NOMO-1 (cell line): Measurements from ENCODE around the gene SMYD5.
"Not testable (repeated sequence)": the region's sequence is repeated elsewhere in the genome, so short reads cannot be mapped to it uniquely, and the experiment has no call there.

ENCODE experiments used
- DNase-seq, 2 experiments: peaks; one replicate each; lab custom pipeline; 2025; ENCODE audit not compliant: unreplicated experiment in 2 of 2; lab: John Stamatoyannopoulos, UW

SMYD5 gene

DNA sequence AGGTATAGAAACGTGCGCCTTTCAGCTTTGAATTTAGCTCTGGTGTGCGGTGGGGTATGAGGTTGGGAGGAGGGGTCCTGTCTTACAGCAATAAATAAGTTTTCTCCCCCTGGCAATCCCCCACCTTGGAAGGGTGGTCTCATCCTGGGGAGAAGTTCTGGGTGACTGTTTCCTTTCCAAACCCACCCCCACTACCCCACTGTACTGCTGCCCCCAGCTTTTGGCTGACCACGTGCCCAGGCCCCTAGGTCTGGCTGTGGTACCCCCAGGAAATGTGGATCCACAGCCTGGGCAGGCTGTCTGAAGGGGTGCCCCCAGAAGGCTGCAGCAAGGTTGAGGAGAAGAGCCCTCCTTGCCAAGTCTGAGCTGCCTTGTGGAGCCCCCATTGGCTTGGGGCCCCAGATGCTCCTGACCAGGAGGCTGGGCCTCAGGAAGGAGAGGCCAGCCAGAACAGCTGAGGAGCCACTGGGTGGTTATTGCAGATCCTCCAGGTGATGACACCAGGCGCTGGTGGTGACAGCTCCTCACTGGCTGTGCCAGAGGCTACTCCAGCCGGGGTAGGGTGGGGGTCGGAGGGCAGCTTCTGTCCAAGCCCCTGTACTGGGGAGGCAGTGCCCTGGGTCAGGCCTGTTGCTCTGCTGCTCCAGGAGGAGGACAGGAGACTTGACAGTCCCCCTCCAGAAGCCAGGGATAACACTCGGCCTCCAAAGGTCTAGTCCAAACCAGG is 44.3 kb downstream of the SMYD5 start:
- no peak for DNase-seq

DNA sequence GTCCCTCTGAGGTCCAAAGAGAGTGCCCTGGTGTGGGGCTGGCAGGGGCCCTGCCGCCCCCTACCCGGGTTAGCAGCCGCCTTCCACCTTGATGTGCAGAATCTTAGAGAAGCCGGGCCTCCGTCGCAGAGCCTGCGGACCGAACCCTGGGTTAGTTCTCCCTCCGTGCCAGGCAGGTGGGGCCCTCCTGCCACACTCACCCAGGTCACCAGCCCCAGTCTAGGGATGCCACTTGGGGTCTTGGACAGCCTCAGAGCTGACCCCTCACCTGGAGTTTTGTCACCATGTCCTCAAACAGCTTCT is 44.8 kb downstream of the SMYD5 start:
- DNase-seq, result no peak

DNA sequence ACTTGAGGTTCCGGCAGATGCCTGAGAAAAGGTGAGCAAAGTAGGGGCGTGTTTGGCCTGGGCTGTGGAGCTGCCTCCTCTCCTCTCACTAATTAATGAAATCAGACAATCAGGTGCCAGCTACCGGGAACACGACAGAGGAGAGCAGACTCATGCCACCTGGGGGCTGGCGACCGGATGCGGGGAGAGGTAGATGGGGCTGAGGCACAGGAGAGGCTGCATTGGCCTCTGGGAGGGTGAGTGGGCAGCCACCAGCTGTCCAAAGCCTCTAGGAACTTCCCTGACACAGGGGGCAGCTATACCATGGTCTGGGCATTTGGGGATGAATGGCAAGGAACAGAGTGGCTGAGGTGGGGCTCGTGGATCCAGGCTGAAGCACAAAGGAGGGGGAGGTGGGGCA is 45.2 kb downstream of the SMYD5 start:
- DNase-seq, result no peak

DNA sequence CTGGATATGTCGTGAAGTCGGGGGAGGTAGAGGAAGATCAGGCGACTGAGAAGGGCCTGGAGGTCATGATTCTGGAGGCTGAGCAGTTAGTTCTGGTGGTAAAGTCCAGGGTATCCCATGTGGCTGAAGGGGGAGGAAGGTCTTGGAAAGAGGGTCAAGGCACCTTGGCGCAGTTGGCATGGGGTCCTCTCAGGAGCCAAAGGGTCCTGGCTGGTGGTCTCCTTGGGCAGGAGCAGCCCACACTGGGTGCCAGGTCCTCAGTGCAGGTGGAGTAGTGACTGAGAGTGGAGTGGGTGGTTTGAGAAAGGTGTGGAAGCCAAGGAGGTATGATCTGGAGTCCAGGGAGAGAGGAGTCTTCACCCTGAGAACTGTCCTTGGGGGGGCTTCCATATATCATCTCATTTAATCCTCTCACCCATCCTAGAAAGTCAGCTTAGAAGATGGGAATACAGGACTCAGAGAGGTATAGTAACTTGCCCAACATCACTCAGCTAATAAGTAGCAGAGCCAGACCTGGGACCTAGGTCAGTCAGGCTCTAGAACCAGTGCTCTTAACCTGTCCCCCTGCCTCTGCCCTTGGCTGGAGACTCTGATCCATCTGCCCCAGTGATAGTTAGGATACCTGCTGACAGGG is 45.8 kb downstream of the SMYD5 start:
- DNase-seq, result no peak

DNA sequence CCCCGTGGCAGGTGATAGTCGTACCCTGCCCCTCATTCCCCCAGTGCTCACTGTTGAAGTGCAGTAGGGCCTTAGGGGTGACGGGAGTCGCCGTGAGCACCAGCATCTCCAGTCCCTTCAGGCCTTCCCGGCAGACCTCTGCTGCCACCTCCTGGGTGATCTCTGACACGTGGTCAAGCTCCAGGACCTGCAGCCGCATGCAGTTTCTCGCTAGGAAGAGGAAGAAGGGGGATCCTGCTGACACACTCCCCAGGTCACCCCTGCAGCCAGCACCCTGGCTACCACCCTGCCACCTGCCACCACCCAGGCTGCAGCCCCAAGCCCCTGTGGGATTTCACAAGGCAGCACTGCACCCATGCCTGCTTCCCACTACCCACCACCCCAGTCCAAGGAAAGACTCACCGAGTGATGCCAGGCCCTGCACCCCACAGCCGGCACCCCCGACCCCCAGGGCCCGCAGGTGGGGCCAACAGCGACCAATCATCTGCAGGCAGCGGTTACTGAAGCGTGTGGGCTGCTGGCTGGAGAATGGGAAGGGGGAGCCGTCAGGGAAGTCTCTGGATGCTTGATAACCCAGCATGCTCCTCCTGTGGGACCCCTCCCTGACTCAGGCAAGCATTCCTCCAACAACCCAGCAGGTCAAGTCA is 46.4 kb downstream of the SMYD5 start:
- peak in 1 of 2 experiments; percentile 1 for DNase-seq

DNA sequence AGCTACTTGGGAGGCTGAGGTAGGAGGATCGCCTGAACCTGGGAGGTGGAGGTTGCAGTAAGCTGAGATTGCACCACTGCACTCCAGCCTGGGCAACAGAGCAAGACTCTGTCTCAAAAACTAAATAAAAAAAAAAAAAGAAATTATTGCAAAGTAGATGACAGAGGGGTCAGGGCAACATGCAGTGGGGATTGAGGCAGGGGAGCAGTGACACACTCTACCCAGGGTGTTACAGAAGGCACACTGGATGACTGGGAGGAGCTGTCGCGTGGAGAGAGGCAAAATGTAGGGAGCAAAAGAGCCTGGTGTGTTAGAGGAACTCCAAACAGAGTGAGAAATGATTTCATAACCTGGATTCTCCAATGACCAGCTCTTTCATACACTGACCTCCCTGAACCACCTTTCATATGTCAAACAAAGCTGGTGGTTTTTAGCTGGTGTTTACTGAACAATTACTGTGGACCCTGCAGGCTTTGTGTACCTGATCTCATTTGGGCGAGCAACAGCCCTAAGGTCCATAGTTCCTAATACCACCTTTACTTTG is 48.1 kb downstream of the SMYD5 start:
- no peak for DNase-seq

DNA sequence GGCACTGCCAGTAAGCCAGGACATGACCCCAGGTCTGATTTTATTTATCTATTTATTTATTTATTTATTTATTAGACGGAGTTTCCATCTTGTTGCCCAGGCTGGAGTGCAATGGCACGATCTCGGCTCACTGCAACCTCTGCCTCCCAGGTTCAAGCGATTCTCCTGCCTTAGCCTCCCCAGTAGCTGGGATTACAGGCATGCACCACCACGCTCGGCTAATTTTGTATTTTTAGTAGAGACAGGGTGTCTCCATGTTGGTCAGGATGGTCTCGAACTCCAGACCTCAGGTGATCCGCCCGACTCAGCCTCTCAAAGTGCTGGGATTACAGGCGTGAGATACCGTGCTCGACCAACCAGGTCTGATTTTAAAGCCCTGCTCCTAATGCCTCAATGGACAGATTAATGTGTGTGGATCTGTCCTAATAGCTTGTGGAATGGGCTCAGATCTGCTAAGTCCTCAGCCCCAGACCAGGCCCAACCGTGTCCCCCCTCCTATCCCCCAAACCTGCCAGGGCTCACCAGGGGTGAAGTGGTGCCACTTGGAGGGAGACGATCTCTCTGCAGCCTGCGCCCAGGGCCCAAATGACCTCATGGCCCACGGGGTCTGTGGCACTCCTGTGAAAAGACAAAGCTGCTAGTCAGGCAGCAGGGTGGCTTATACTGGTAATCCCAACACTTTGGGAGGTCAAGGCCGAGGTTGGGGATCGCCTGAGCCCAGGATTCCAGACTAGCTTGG is 48.8 kb downstream of the SMYD5 start:
- not testable (repeated sequence) for DNase-seq

DNA sequence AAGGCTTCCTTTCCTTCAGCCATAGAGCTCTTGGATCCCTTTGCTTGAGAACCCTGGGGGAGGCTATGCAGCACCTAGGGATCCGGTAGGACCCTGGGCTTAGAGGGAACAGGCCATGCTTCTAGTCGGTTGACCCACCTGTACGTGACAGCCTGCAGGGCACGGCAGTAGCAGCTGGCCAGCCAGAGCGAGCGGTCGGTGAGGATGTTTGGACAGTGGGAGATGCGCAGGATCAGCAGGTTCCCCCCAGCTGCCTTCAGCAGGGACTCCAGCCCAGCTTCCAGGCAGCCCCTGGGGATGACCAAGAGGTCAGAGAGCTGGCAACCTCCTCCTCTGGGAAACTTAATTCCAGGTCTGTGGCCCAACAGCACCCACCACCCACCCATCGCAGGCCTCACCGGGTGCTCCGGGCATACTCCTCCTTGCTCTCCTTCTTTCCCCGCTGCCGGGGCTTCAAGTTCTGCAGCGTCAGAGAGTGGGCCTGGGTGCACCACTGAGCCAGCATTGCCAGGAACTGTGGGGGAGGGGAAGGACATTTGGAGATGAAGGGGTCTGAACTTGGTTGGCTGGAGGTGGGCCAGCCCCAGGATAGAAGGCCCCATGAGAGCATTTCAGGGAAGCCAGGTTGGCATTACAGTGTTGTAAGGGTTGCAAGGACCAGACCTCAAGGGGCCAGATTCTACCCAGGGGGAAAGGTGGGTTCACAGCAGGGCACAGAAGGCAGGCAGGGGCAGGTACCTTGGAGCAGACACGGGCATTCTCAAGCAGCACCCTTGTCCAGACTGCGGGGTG is 49.7 kb downstream of the SMYD5 start:
- DNase-seq, result no peak

DNA sequence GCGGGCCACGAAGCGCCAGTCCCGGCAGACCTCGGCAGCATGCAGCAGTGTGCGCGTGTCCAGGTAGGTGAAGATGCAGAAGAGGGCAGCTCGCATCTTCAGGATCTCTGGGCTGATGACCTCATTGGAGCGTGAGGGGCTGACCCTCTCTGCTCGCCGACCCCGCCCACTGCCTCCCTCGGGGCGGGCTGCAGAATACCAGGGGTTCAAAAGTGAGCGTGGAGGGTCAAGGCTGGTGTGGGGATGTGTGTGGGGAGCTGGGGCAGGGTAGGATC is 50.2 kb downstream of the SMYD5 start:
- DNase-seq, result no peak

DNA sequence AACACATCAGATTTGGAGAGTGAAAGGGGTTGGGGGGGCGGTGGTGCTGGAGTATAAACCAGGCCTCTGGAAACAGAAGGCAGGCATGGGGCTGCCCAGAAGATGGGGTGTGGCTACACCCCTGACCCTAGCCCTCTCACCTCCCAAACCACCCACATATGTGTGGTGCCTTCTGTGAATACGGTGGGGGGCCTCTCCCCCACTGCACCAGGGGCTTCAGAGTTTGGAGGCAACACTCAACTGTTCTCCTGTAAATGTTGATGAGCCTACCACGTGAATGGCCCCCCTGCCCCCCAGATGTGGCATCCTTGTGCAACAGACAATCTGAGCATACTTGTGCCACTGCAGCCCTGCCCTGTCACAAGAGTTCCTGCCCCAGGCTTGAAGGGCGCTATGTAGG is 50.7 kb downstream of the SMYD5 start:
- no peak for DNase-seq

DNA sequence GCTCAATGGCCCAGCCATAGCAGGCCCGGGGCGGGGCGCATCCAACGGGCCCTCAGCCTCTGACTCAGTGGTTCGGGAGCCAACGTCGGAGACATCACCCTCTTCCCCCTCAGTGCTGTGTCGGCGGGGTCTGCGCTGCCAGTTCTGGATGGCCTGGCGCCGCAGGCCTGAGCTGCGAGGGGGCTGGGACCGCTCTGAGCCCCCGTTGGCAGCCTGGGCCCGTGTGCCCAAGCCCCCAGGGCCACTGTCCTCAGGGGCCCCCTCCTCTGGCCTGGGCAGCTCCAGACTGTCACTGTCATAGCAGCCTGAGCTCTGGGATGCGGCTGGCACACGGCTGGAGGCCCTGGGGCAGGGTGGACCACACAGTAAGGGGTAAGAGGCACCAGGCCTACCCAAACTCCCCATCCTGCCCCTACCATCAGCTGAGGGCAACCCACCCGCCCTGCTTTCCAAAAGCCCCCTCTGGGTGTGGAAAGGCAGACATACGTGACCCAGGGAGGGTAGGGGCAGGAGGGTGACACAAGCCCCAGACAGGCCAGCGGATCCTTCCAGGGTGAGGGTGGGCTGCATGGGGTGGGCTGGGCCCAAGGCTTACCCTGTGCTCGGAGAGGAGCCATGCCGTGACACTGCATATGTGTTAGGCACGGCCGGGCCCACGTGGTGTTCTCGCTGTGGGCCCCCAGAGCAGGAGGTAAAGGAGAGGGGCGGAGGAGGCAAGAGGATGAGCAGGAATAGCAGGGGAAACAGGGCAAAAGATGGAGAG is 51.4 kb downstream of the SMYD5 start:
- no peak for DNase-seq

DNA sequence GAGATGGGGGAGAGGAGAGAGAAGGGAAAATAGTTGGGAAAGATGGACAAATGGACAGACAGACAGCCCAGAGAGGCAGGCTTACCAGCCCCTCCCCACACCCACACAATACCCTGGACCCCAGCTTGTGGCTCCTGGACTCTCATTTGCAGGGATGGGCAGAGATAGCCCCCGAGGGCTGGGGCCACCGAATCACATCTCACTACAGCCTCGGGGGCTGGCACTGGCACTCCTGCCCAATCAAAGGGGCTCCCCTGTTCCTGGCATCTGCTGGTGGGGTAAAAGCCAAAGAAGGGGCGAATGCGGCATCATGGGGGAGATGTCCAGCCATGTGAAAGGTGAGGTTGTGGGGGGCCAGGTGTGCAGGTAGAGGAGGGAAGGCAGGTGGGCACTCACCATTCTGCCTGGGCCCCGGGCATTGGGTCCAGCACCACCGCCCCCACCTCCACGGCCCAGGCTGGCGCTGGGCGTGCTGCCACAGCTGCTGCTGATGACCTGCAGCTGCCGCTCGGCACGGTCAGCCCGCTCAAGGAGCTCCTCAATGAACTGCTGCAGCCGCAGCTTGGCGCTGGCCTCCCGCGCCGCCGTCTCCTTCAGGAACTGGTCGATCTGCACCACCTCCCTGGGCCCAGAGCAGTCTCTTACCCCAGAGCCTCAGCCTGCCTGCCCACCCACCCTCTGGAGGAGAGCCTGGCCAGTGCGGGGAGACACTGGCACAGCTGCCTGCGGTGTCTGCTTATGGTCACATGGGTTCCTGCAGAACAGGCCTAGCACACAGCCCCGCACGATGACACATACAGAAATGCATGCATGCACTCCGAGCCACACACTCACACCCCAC is 52.2 kb downstream of the SMYD5 start:
- DNase-seq, result no peak

DNA sequence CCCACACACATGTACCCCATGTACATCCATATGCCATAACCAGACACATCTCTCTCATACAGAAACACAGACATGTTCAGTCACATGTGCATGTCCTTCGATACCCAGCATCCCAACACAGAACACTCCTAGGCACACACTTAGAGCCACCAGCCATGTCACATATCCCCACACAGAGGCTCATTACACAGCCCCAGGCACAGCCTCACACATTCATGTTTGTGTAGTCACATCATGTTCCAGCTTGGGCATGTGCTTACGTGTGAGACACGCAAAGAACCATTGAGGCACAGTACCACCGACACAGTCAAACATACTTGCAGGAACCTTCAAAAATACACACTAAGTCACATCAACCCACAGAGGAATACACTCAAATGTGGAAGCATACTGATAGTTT is 53.0 kb downstream of the SMYD5 start:
- no peak for DNase-seq

DNA sequence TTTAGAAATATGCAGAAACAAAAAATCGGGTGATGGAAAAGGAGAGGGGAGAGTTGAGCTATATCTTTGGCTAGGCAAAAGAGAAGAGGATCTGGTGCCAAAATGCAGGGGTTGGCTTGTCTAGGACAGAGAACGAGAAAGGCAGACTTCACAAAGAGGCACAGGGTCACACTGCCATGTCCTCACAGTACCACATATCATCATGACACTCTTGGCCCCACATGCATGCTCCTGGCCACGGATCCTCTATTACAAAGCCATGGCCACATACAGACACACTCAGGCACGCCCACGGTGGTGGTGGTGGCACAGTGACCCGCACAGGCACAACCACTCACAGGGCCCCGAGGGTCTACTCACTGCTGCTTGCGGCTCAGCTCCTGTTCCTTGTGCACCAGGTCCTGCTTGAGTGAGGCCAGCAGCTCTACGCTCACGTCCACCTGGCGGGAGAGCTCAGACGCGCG is 54.4 kb downstream of the SMYD5 start:
- no peak for DNase-seq

DNA sequence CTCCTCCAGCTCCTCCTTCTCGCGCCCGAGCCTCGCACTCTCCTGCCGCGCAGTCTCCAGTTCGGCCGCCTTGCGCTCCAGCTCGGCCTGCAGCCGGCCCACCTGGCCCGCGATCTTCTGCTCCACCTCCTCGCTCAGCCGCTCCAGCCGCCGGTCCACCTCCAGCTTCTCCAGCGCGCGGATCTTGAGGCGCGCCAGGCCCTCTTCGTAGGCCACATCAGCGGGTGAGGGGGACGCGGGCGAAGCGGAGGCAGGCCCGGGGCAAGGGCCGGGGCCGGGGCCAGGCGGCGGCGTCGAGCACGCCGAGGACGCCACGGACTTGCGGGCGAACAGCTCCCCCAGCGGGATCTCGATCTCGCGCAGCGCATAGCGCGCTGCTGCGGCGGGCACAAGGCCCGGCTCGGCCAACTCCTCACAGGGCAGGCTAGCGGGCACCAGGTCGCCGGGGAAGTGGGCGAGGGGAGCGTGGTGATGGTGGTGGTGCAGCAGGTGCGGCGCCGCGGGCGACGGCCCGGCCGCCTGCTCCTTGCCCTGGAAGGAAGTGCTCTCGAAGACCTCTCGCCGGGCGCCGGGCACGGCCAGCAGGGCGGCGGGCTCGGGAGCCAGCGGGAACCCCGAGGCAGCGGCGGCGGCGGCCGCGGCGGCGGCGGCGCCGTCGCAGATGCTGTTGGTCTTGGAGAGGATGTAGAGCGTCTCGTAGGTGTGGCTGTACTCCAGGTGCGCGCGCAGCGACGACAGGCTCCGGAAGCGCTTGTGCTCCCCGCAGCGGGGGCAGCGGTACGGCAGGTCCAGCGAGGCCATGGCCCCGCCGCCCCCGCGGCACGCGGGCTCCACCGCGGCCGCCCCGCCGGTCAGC is 55.0 kb downstream of the SMYD5 start:
- DNase-seq, result no peak

DNA sequence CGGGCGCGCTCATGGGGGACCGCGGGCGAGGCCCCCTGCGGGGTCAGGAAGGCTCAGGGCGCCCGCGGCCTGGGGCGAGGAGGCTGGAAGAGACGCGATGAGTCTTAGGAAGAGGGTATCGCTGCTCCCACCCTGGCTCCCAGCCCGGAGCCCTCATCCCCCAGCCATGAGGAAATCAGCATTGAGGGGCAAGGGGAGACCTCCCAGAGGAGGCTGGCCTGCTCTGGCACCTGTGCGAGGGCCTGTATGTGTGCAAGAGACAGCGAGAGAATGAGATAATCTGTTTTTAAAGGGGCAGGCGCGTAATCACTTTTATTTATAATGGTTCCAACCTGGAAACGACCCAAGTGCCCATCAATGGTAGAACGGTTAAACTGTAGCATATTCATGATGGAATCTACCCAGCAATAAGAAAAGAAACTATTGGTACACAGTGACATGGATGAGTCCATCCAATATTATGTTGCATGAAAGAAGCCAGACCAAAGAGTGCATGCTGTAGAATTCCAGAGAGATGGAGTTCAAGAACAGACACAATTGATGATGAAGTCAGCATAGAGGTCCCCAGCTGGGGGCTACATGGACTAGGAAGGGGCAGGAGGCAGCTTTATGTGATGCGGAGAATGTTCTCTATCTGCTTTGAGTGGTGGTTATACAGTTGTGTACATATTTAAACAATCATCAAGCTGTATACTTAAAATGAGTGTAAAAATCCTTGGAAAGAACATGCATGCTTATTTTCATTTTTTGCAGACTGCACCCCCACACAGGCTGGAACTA is 55.8 kb downstream of the SMYD5 start:
- DNase-seq, result no peak

DNA sequence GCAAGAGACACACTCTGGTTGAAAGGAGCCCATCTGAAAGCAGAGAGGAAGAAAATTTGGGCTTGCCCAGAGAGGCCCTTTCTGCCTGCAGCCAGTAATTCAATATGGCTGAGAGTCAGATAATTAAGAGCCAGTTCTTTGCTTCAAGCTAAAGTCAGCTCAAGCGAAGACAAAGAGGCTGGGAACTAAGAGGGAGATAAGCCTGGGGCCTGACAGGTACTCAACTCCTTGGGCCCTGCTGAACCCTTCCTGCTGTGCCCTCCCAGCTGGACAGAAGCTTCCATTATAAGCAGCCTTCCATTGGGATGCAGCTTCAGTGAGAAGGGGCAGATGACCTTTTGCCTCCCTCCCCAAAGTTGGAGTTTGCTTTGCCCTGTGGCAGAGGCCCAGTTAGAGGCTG is 58.2 kb downstream of the SMYD5 start:
- DNase-seq, result no peak
